Measurements from ENCODE around the gene ATM. TPM values are rescaled to one million over a fixed set of nuclear protein-coding genes. Genes with fewer than 3 reads are reported as not detected.

Gene ATM
- total and polyA plus RNA-seq, 10 of the 15 experiments (the other 5 are each of a cell fraction or from before 2014, with no cell fraction given) = 10.0 to 91.5 (median 40.2) TPM

DNA sequence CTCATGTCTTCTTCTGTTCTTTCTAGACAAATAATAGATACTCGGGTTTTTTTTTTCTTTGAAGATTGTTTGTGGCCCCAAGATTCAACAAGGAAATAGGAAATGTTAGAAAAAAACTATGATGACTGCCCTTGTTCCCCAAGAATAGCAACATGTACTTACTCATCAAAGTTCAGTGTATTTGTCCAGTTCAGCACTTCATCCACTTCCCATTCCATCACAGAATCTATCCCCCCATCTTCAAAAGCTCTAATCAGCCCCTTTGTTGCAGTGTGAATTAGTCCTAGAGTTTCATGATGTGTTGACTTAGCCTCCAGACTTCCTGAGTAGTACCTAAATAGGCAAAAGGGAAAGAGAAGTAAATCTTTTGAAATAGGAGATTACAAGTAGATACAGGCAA is 170.2 kb downstream of the ATM start (continued):
- TF ChIP-seq ZBTB40 (IDR thresholded peaks at IDR 0.05; ENCODE audit: borderline replicate concordance) (no peak), TCF3 (IDR thresholded peaks at IDR 0.05; ENCODE audit: borderline replicate concordance, insufficient read depth, low read depth, low read length) (no peak), IRF4 (IDR thresholded peaks at IDR 0.05; ENCODE audit: low read depth, low read length) (no peak), IKZF2 (IDR thresholded peaks at IDR 0.05) (no peak)

- ATAC-seq (no peak), DNase-seq (ENCODE audit: low read depth, low spot score) (no peak), FAIRE-seq (no peak)
- Histone ChIP-seq H3K36me3 (ENCODE audit: control insufficient read depth in 2 of 2, insufficient read depth in 2 of 2, low read length in 1 of 2) (no peaks in the 10 kb centered on the region), H3K4me1 (ENCODE audit: control insufficient read depth, insufficient read depth, low read length) (no peaks in the 10 kb centered on the region), H3K4me3 (no peak overlapping the region), H3K79me2 (ENCODE audit: control insufficient read depth, insufficient read depth, low read length) (no peaks in the 10 kb centered on the region), H3K27me3 (replicated peaks in 1 of 2; ENCODE audit: control insufficient read depth in 2 of 2, insufficient read depth in 2 of 2, low read length in 1 of 2) (no peaks in the 10 kb centered on the region), H3K27ac (ENCODE audit: control insufficient read depth, insufficient read depth) (no peak overlapping the region), H2AFZ (ENCODE audit: control insufficient read depth, low read depth, low read length) (no peak overlapping the region), H3K9ac (ENCODE audit: control insufficient read depth, insufficient read depth, low read length) (no peak overlapping the region), H3K9me3 (replicated peaks; ENCODE audit: control insufficient read depth, insufficient read depth, low read length) (no peaks in the 10 kb centered on the region), H4K20me1 (ENCODE audit: control insufficient read depth, insufficient read depth) (no peaks in the 10 kb centered on the region), H3K4me2 (ENCODE audit: control insufficient read depth, insufficient read depth) (no peak overlapping the region)
- RAD21 ChIA-PET (ENCODE audit: unreplicated experiment) = no interaction called here
- CTCF ChIA-PET = no interaction called here
- intact Hi-C loops (cut with micrococcal nuclease; ENCODE audit: unreplicated experiment) (no loop called here), in situ Hi-C loops (cut with MboI) (no loop called here)
- no TSS peak for BruUV-seq (replicated peaks)
- SMC1A ChIA-PET (ENCODE audit: uncharacterized antibody, unreplicated experiment) = no interaction called here
- WGBS (ENCODE audit: insufficient coverage, insufficient replicate concordance, low lambda C conversion rate, missing lambda C conversion rate) = 81% methylated on average over 4 of the region's 4 CpGs
- TF ChIP-seq SUZ12 (IDR thresholded peaks at IDR 0.05; ENCODE audit: unreplicated experiment) (no peak), CREM (IDR thresholded peaks at IDR 0.05; ENCODE audit: low read depth) (no peak), SRF (IDR thresholded peaks at IDR 0.05; ENCODE audit: low read depth in 2 of 2, low read length in 2 of 2) (no peak), POLR2AphosphoS2 (IDR thresholded peaks at IDR 0.05; ENCODE audit: low read depth, low read length) (no peak), CHD2 (IDR thresholded peaks at IDR 0.05; ENCODE audit: borderline replicate concordance, low read depth, low read length) (no peak), MTA3 (IDR thresholded peaks at IDR 0.05; ENCODE audit: borderline replicate concordance, low read length) (no peak), NKRF (conservative IDR thresholded peaks at IDR 0.05) (no peak), ASH2L (IDR thresholded peaks at IDR 0.05; ENCODE audit: borderline replicate concordance, low read depth) (no peak)
- TF ChIP-seq, protein P1, sequence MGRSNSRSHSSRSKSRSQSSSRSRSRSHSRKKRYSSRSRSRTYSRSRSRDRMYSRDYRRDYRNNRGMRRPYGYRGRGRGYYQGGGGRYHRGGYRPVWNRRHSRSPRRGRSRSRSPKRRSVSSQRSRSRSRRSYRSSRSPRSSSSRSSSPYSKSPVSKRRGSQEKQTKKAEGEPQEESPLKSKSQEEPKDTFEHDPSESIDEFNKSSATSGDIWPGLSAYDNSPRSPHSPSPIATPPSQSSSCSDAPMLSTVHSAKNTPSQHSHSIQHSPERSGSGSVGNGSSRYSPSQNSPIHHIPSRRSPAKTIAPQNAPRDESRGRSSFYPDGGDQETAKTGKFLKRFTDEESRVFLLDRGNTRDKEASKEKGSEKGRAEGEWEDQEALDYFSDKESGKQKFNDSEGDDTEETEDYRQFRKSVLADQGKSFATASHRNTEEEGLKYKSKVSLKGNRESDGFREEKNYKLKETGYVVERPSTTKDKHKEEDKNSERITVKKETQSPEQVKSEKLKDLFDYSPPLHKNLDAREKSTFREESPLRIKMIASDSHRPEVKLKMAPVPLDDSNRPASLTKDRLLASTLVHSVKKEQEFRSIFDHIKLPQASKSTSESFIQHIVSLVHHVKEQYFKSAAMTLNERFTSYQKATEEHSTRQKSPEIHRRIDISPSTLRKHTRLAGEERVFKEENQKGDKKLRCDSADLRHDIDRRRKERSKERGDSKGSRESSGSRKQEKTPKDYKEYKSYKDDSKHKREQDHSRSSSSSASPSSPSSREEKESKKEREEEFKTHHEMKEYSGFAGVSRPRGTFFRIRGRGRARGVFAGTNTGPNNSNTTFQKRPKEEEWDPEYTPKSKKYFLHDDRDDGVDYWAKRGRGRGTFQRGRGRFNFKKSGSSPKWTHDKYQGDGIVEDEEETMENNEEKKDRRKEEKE (IDR thresholded peaks at IDR 0.05) = no peak
- POLR2A ChIA-PET = no interaction called here
Observed at GRCh38 chr11:108394744-108395284, 171.9 kb downstream of the ATM start.

All from GM12878 (cell line).